ENCODE measurements around the gene SFSWAP. TPM values are rescaled to one million over a fixed set of nuclear protein-coding genes. Genes with fewer than 3 reads are reported as not detected.
A peak's percentile ranks its signal among the peaks of the same experiment; 100 is the strongest.

SFSWAP gene
- total RNA-seq, 1 experiment from 2014 or later, result 32.6 TPM

GRCh38 chr12:131785763-131786330 is 75.0 kb downstream of the SFSWAP start:
- no peak overlapping the region for H3K4me3 ChIP-seq
- H3K4me1 ChIP-seq, result peaks cover 29% of the 10 kb centered on the region
- H3K27ac ChIP-seq, result peak overlapping the region; percentile 87; the same call in 1 of the 2 replicates
- no peaks in the 10 kb centered on the region for H3K27me3 ChIP-seq
- H3K9me3 ChIP-seq (replicated peaks), result no peaks in the 10 kb centered on the region
- DNase-seq, result no peak
- peaks cover 42% of the 10 kb centered on the region for H3K36me3 ChIP-seq

- Histone ChIP-seq H3K9me3 (replicated peaks) (no peaks in the 10 kb centered on the region), H3K4me3 (no peak overlapping the region), H3K27me3 (no peaks in the 10 kb centered on the region), H3K4me1 (peaks cover 29% of the 10 kb centered on the region), H3K27ac (no peak overlapping the region), H3K36me3 (peaks cover 42% of the 10 kb centered on the region)
- DNase-seq, result no peak
These were observed 75.4 kb downstream of the SFSWAP start for GRCh38 chr12:131786331-131786730.

GRCh38 chr12:131787143-131787660 is 76.3 kb downstream of the SFSWAP start:
- DNase-seq, result no peak
- no peak overlapping the region for H3K27ac ChIP-seq
- no peaks in the 10 kb centered on the region for H3K27me3 ChIP-seq
- no peaks in the 10 kb centered on the region for H3K9me3 ChIP-seq (replicated peaks)
- H3K36me3 ChIP-seq, result peaks cover 38% of the 10 kb centered on the region
- peaks cover 28% of the 10 kb centered on the region for H3K4me1 ChIP-seq
- H3K4me3 ChIP-seq, result no peak overlapping the region

- no peak overlapping the region for H3K27ac ChIP-seq
- no peak overlapping the region for H3K4me3 ChIP-seq
- peaks cover 32% of the 10 kb centered on the region for H3K36me3 ChIP-seq
- H3K27me3 ChIP-seq, result no peaks in the 10 kb centered on the region
- H3K9me3 ChIP-seq (replicated peaks), result no peaks in the 10 kb centered on the region
- DNase-seq, result no peak
- peaks cover 21% of the 10 kb centered on the region for H3K4me1 ChIP-seq
These were observed 77.2 kb downstream of the SFSWAP start for GRCh38 chr12:131788070-131788469.

GRCh38 chr12:131789638-131790037 is 78.7 kb downstream of the SFSWAP start:
- DNase-seq, result no peak

GRCh38 chr12:131793243-131794022 is 82.5 kb downstream of the SFSWAP start:
- H3K9me3 ChIP-seq (replicated peaks), result no peaks in the 10 kb centered on the region
- no peaks in the 10 kb centered on the region for H3K4me1 ChIP-seq
- no peaks in the 10 kb centered on the region for H3K27me3 ChIP-seq
- DNase-seq, result no peak
- H3K36me3 ChIP-seq, result peaks cover 20% of the 10 kb centered on the region
- no peak overlapping the region for H3K27ac ChIP-seq
- H3K4me3 ChIP-seq, result no peak overlapping the region

More at GRCh38 chr12:131789638-131790037, 78.7 kb downstream of the SFSWAP start:
- peaks cover 32% of the 10 kb centered on the region for H3K36me3 ChIP-seq
- no peaks in the 10 kb centered on the region for H3K27me3 ChIP-seq
- no peak overlapping the region for H3K27ac ChIP-seq
- no peaks in the 10 kb centered on the region for H3K9me3 ChIP-seq (replicated peaks)
- H3K4me3 ChIP-seq, result no peak overlapping the region
- peaks cover 9% of the 10 kb centered on the region for H3K4me1 ChIP-seq

GRCh38 chr12:131794061-131794460 is 83.2 kb downstream of the SFSWAP start:
- H3K27me3 ChIP-seq, result no peaks in the 10 kb centered on the region
- H3K4me1 ChIP-seq, result no peaks in the 10 kb centered on the region
- no peak for DNase-seq
- no peak overlapping the region for H3K27ac ChIP-seq
- no peak overlapping the region for H3K4me3 ChIP-seq
- no peaks in the 10 kb centered on the region for H3K9me3 ChIP-seq (replicated peaks)
- H3K36me3 ChIP-seq, result peaks cover 18% of the 10 kb centered on the region

- no peak overlapping the region for H3K4me3 ChIP-seq
- H3K9me3 ChIP-seq (replicated peaks), result no peaks in the 10 kb centered on the region
- H3K27me3 ChIP-seq, result no peaks in the 10 kb centered on the region
- no peak for DNase-seq
- H3K4me1 ChIP-seq, result no peaks in the 10 kb centered on the region
- H3K27ac ChIP-seq, result no peak overlapping the region
- peaks cover 16% of the 10 kb centered on the region for H3K36me3 ChIP-seq
These were observed 83.7 kb downstream of the SFSWAP start for GRCh38 chr12:131794573-131794972.

- Histone ChIP-seq H3K27ac (no peak overlapping the region), H3K36me3 (peaks cover 16% of the 10 kb centered on the region), H3K4me1 (no peaks in the 10 kb centered on the region), H3K27me3 (no peaks in the 10 kb centered on the region), H3K4me3 (no peak overlapping the region), H3K9me3 (replicated peaks) (no peaks in the 10 kb centered on the region)
- no peak for DNase-seq
These were observed 84.2 kb downstream of the SFSWAP start for GRCh38 chr12:131795064-131795463.

- H3K9me3 ChIP-seq (replicated peaks), result no peaks in the 10 kb centered on the region
- no peaks in the 10 kb centered on the region for H3K27me3 ChIP-seq
- no peak for DNase-seq
- no peak overlapping the region for H3K4me3 ChIP-seq
- H3K4me1 ChIP-seq, result no peaks in the 10 kb centered on the region
- H3K36me3 ChIP-seq, result peaks cover 10% of the 10 kb centered on the region; the same call in 1 of the 2 replicates
- no peak overlapping the region for H3K27ac ChIP-seq
These were observed 85.0 kb downstream of the SFSWAP start for GRCh38 chr12:131795690-131796410.

GRCh38 chr12:131796411-131796736 is 85.5 kb downstream of the SFSWAP start:
- no peak overlapping the region for H3K4me3 ChIP-seq
- no peaks in the 10 kb centered on the region for H3K27me3 ChIP-seq
- H3K4me1 ChIP-seq, result no peaks in the 10 kb centered on the region
- DNase-seq, result no peak
- no peaks in the 10 kb centered on the region for H3K9me3 ChIP-seq (replicated peaks)
- peaks cover 8% of the 10 kb centered on the region; the same call in 1 of the 2 replicates for H3K36me3 ChIP-seq
- no peak overlapping the region for H3K27ac ChIP-seq

GRCh38 chr12:131796754-131797587 is 86.1 kb downstream of the SFSWAP start:
- H3K36me3 ChIP-seq, result peaks cover 4% of the 10 kb centered on the region; the same call in 1 of the 2 replicates
- no peaks in the 10 kb centered on the region for H3K4me1 ChIP-seq
- H3K27me3 ChIP-seq, result no peaks in the 10 kb centered on the region
- H3K9me3 ChIP-seq (replicated peaks), result no peaks in the 10 kb centered on the region
- H3K4me3 ChIP-seq, result no peak overlapping the region
- H3K27ac ChIP-seq, result no peak overlapping the region
- no peak for DNase-seq

- no peak for DNase-seq
- Histone ChIP-seq H3K4me3 (no peak overlapping the region), H3K27ac (no peak overlapping the region), H3K9me3 (replicated peaks) (no peaks in the 10 kb centered on the region), H3K36me3 (peaks cover 4% of the 10 kb centered on the region; the same call in 1 of the 2 replicates), H3K27me3 (no peaks in the 10 kb centered on the region), H3K4me1 (no peaks in the 10 kb centered on the region)
These were observed 86.7 kb downstream of the SFSWAP start for GRCh38 chr12:131797588-131797934.

GRCh38 chr12:131799195-131799594 is 88.3 kb downstream of the SFSWAP start:
- Histone ChIP-seq H3K9me3 (replicated peaks) (no peaks in the 10 kb centered on the region), H3K27ac (no peak overlapping the region), H3K36me3 (0 out of 2 replicates have a peak, but pooled peaks cover 4% of the 10 kb centered on the region), H3K4me1 (no peaks in the 10 kb centered on the region), H3K27me3 (no peaks in the 10 kb centered on the region), H3K4me3 (no peak overlapping the region)
- no peak for DNase-seq

All from SJCRH30 (cell line).